Fibroblast of gingiva (primary cell): ENCODE data around the gene LDLR.
A peak's percentile ranks its signal among the peaks of the same experiment; 100 is the strongest.
"Not testable (repeated sequence)": the region's sequence is repeated elsewhere in the genome, so short reads cannot be mapped to it uniquely, and the experiment has no call there.

Source experiments
- DNase-seq: peaks from one replicate; pipeline ENCODE4 v3.0.0-alpha.2; 2011; ENCODE audit warnings: low read depth

LDLR gene

GRCh38 chr19:11141937-11142527 lies 52.8 kb downstream of the LDLR start:
- no peak for DNase-seq

- peak; percentile 92 for DNase-seq
Measured at GRCh38 chr19:11142528-11143171, 53.4 kb downstream of the LDLR start.

- DNase-seq = no peak
Measured at GRCh38 chr19:11145536-11145924, 56.3 kb downstream of the LDLR start.

- no peak for DNase-seq
Measured at GRCh38 chr19:11148001-11148400, 58.7 kb downstream of the LDLR start.

- DNase-seq = no peak
Measured at GRCh38 chr19:11151181-11151580, 61.9 kb downstream of the LDLR start.

- peak; percentile 96 for DNase-seq
Measured at GRCh38 chr19:11152318-11153062, 63.2 kb downstream of the LDLR start.

GRCh38 chr19:11154683-11155047 lies 65.4 kb downstream of the LDLR start:
- no peak for DNase-seq

- peak; percentile 98 for DNase-seq
Measured at GRCh38 chr19:11155373-11156120, 66.3 kb downstream of the LDLR start, which contains the start of gene SPC24. Gene SPC24, minus strand, starts transcription at chr19:11155782. Its CDS starts 6 bp downstream, at chr19:11155776.

- peak; percentile 53 for DNase-seq
Measured at GRCh38 chr19:11159598-11160439, 70.6 kb downstream of the LDLR start.

- DNase-seq = not testable (repeated sequence)
Measured at GRCh38 chr19:11160440-11160768, 71.1 kb downstream of the LDLR start.

- no peak for DNase-seq
Measured at GRCh38 chr19:11164296-11164695, 75.0 kb downstream of the LDLR start.

GRCh38 chr19:11164879-11165406 lies 75.7 kb downstream of the LDLR start:
- peak; percentile 95 for DNase-seq

- DNase-seq = peak; percentile 55
Measured at GRCh38 chr19:11165486-11166030, 76.3 kb downstream of the LDLR start.

- DNase-seq = peak; percentile 96
Measured at GRCh38 chr19:11166281-11167142, 77.2 kb downstream of the LDLR start.

GRCh38 chr19:11168568-11168967 lies 79.3 kb downstream of the LDLR start:
- DNase-seq = peak; percentile 94

GRCh38 chr19:11169896-11170678 lies 80.8 kb downstream of the LDLR start:
- DNase-seq = no peak

- DNase-seq = no peak
Measured at GRCh38 chr19:11171144-11171543, 81.9 kb downstream of the LDLR start.

- DNase-seq = no peak
Measured at GRCh38 chr19:11172576-11172975, 83.3 kb downstream of the LDLR start.

GRCh38 chr19:11173516-11174155 lies 84.4 kb downstream of the LDLR start:
- DNase-seq = no peak
